Fibroblast of the aortic adventitia (primary cell): Measurements from ENCODE around the gene ACD. TPM values are rescaled to one million over a fixed set of nuclear protein-coding genes. Genes with fewer than 3 reads are reported as not detected.

ENCODE experiments used
- DNase-seq: peaks from one replicate; pipeline ENCODE4 v3.0.0-alpha.2; 2010; ENCODE audit warnings: low read depth
- H3K4me3 ChIP-seq: 2 replicates; pipeline ENCODE4 v1.5.1; 2011; ENCODE audit warnings: low read depth, mild to moderate bottlenecking, control low read depth, low read length, moderate library complexity
- CTCF ChIP-seq: IDR thresholded peaks from 2 replicates; pipeline ENCODE4 v1.5.1; 2011; ENCODE audit warnings: mild to moderate bottlenecking, low read length, control low read depth, inconsistent platforms; ENCODE audit not compliant: insufficient read depth
- total RNA-seq: library from RNA; depleted of rRNA; stranded (reverse); fragments of >200 nt; gene quantifications from 2 replicates; pipeline ENCODE4 v1.2.3, GENCODE V29; 2012; ENCODE audit warnings: low replicate concordance

The ACD gene
- total RNA-seq, 1 donor, result 23.1 TPM

DNA sequence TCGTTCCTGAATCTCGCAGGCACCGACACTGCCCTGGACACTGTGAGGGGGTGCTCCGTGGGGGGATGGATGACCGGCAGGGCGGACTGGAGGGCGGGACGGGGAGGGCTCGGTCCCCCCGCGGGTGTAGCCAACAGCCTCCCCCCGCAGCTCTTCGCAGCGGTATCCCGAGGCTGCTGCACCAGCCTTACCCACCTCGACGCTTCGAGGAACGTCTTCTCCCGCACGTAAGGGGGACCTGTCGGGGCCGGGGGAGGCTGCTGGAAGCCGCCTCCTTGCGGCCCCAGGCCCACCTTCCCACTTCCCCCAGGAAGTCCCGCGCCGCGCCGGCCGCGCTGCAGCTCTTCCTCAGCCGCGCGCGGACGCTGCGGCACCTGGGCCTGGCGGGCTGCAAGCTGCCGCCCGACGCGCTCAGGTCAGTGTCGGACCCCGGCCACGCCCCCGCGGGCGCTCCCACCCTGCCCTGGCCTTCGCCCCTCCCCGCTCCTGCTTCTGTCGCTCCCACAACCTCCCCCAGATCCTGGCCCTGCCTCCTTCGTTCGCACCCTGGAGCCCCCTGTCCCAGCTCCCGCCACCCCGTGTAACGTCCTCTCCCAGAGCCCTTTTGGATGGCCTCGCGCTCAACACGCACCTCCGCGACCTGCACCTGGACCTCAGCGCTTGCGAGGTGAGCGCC lies 11.8 kb downstream of the ACD start:
- TF ChIP-seq CTCF, result no peak
- no peak overlapping the region for H3K4me3 ChIP-seq
- no peak for DNase-seq

DNA sequence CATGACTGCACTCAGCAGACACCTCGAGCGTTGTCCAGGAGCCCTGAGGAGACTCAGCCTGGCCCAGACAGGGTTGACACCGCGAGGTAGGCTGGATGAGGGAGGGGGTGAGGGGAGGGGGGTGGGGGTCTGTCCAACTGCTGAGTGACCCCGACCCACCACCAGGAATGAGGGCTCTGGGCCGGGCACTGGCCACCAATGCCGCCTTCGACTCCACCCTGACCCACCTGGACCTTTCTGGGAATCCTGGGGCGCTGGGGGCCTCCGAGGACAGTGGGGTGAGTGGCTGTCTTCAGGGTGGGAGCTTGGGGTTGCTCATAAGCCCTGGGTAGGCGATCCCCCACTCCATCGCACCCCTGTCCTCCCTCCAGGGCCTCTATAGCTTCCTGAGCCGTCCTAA lies 12.4 kb downstream of the ACD start:
- no peak for TF ChIP-seq CTCF
- H3K4me3 ChIP-seq, result no peak overlapping the region

DNA sequence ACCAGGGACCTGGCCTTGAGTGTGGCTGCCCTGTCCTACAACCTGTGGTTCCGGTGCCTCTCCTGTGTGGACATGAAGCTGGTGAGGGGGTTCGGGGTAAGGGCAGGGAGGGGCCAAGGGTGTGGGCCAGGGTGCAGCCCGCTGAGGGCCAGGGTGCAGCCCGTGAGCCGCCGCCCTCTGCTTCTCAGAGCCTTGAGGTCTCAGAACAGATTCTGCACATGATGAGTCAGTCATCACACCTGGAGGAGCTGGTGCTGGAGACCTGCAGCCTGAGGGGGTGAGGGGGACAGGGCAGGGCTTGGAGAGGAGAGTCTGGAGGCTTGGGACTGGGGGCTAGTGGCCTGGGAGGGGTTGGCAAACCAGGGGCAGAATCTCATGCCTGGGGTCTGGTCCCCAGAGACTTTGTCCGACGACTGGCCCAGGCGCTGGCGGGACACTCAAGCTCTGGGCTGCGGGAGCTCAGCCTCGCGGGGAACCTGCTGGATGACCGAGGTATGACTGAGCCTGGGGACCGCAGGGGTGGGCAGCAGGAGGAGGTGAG lies 12.9 kb downstream of the ACD start:
- DNase-seq, result no peak
- no peak overlapping the region for H3K4me3 ChIP-seq
- TF ChIP-seq CTCF, result no peak

More for the DNA sequence above, 12.4 kb downstream of the ACD start:
- no peak for DNase-seq

- H3K4me3 ChIP-seq, result no peak overlapping the region
- DNase-seq, result no peak
- TF ChIP-seq CTCF, result no peak
Observed at GRCh38 chr16:67645397-67646121, 14.5 kb downstream of the ACD start.

- no peak for TF ChIP-seq CTCF
- no peak for DNase-seq
- H3K4me3 ChIP-seq, result no peak overlapping the region
Observed at GRCh38 chr16:67644038-67644437, 16.0 kb downstream of the ACD start.

DNA sequence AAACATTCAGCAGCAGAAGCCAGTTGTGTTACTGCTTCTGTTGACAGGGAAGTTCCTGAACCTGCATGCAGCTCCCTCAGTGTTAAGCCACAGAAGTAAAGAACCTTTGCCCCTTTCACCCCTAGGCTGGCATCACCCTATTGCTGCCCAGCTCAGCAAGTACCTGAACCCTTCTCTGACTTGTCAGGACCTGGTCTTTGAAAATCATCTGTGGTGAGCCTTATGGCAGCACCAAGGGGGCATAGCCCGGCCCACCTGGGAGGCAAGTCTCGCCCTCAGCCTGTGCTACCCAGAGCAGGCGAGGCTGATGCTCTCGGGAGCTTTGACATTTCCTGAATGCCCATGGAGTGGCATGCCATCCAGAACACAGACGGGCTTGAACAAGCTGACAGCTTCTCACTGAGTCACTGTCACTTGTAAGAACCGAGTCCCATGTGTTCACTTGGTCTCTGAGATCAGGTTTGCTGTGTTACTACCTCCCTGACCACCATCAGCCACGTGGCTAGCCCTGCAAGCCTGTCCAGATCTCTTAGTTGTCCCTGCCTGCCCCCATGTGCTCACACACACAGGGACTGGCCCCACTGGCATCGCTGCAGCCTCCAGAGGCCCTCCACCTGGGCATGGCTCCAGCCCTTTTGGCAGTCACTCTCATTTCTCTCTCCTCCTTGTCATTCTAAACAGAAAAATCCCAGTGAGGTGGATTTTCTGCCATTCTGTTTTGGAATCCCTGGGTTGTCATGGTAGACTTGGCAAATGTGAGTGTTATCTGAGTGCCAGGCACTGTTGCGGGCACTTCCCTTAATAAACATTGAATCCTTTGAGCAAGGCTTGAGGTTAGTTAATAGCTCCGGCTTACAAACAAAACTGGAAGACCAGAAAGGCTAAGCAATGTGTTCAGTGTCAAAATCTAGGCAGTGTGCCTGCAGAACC lies 18.0 kb downstream of the ACD start:
- DNase-seq, result peak; percentile 67
- TF ChIP-seq CTCF, result no peak
- no peak overlapping the region for H3K4me3 ChIP-seq
